ENCODE data around the gene TMEM200A.

The TMEM200A gene

GRCh38 chr6:130425537-130425936 is 59.7 kb downstream of the TMEM200A start:
- no peak for DNase-seq (ENCODE audit: low spot score)

GRCh38 chr6:130426066-130426721 is 60.4 kb downstream of the TMEM200A start:
- DNase-seq (ENCODE audit: low spot score), result no peak

GRCh38 chr6:130431346-130431852 is 65.6 kb downstream of the TMEM200A start:
- no peak for DNase-seq (ENCODE audit: low spot score)

GRCh38 chr6:130432838-130433237 is 67.0 kb downstream of the TMEM200A start:
- DNase-seq (ENCODE audit: low spot score), result no peak

- no peak for DNase-seq (ENCODE audit: low spot score)
These were observed 68.5 kb downstream of the TMEM200A start for GRCh38 chr6:130434174-130434873.

GRCh38 chr6:130435181-130435580 is 69.4 kb downstream of the TMEM200A start:
- DNase-seq (ENCODE audit: low spot score), result no peak

- no peak for DNase-seq (ENCODE audit: low spot score)
These were observed 72.1 kb downstream of the TMEM200A start for GRCh38 chr6:130437961-130438360.

GRCh38 chr6:130447374-130447773 is 81.6 kb downstream of the TMEM200A start:
- DNase-seq (ENCODE audit: low spot score), result no peak

- DNase-seq (ENCODE audit: low spot score), result no peak
These were observed 86.5 kb downstream of the TMEM200A start for GRCh38 chr6:130452336-130452735.

GRCh38 chr6:130453230-130453629 is 87.4 kb downstream of the TMEM200A start:
- DNase-seq (ENCODE audit: low spot score), result peak; percentile 8

GRCh38 chr6:130457605-130458004 is 91.8 kb downstream of the TMEM200A start:
- no peak for DNase-seq (ENCODE audit: low spot score)

- no peak for DNase-seq (ENCODE audit: low spot score)
These were observed 93.5 kb downstream of the TMEM200A start for GRCh38 chr6:130459316-130459715.

- DNase-seq (ENCODE audit: low spot score), result no peak
These were observed 95.1 kb downstream of the TMEM200A start for GRCh38 chr6:130460934-130461333.

GRCh38 chr6:130466052-130466747 is 100.4 kb downstream of the TMEM200A start:
- DNase-seq (ENCODE audit: low spot score), result no peak

GRCh38 chr6:130466748-130467061 is 100.9 kb downstream of the TMEM200A start:
- DNase-seq (ENCODE audit: low spot score), result no peak

- no peak for DNase-seq (ENCODE audit: low spot score)
These were observed 101.6 kb downstream of the TMEM200A start for GRCh38 chr6:130467146-130468050.

- no peak for DNase-seq (ENCODE audit: low spot score)
These were observed 104.9 kb downstream of the TMEM200A start for GRCh38 chr6:130470766-130471165.

GRCh38 chr6:130473886-130474285 is 108.1 kb downstream of the TMEM200A start:
- no peak for DNase-seq (ENCODE audit: low spot score)

GRCh38 chr6:130482645-130483390 is 117.0 kb downstream of the TMEM200A start:
- peak; percentile 4 for DNase-seq (ENCODE audit: low spot score)

GRCh38 chr6:130485870-130486269 is 120.1 kb downstream of the TMEM200A start:
- no peak for DNase-seq (ENCODE audit: low spot score)

- DNase-seq (ENCODE audit: low spot score), result no peak
These were observed 120.6 kb downstream of the TMEM200A start for GRCh38 chr6:130486417-130486816.
